DOHH2 (cell line): ENCODE measurements around the gene MEGF11.

Experiments
- H3F3A ChIP-seq: fragments of 200-600 bp; sonication (generic), shearing (Covaris generic); 2 replicates; pipeline ENCODE4 v1.6.0; 2016; ENCODE audit warnings: antibody characterized with exemption, mild to moderate bottlenecking; ENCODE audit not compliant: control insufficient read depth, insufficient read depth
- H3K27ac ChIP-seq: fragments of 200-600 bp; sonication (generic); 2 replicates; pipeline ENCODE4 v1.5.1; 2014; ENCODE audit warnings: low read depth, mild to moderate bottlenecking, low read length, moderate library complexity
- H3K27me3 ChIP-seq: fragments of 200-600 bp; sonication (generic); 2 replicates; pipeline ENCODE4 v1.6.1; 2014; ENCODE audit warnings: mild to moderate bottlenecking, low read length, mixed read lengths; ENCODE audit not compliant: control insufficient read depth
- H3K36me3 ChIP-seq: fragments of 200-600 bp; sonication (generic); 2 replicates; pipeline ENCODE4 v1.6.1; 2014; ENCODE audit warnings: mild to moderate bottlenecking, low read length, moderate library complexity, mixed read lengths; ENCODE audit not compliant: control insufficient read depth
- H3K4me1 ChIP-seq: fragments of 200-600 bp; sonication (generic); 2 replicates; pipeline ENCODE4 v1.6.1; 2014; ENCODE audit warnings: mild to moderate bottlenecking, low read length, mixed read lengths; ENCODE audit not compliant: control insufficient read depth
- H3K4me2 ChIP-seq: fragments of 200-600 bp; sonication (generic); 2 replicates; pipeline ENCODE4 v1.6.0; 2014; ENCODE audit warnings: mild to moderate bottlenecking, low read length, moderate library complexity
- H3K4me3 ChIP-seq: fragments of 200-600 bp; sonication (generic); 2 replicates; pipeline ENCODE4 v1.5.1; 2014; ENCODE audit warnings: mild to moderate bottlenecking, low read length, mixed read lengths
- H3K79me2 ChIP-seq: fragments of 200-600 bp; sonication (generic); 2 replicates; pipeline ENCODE4 v1.6.1; 2014; ENCODE audit warnings: mild to moderate bottlenecking, low read length, mixed read lengths; ENCODE audit not compliant: control insufficient read depth
- H3K9me2 ChIP-seq: fragments of 200-600 bp; sonication (generic); replicated peaks from 2 replicates; pipeline ENCODE4 v1.6.1; 2014; ENCODE audit warnings: mild to moderate bottlenecking, low read length, mixed read lengths; ENCODE audit not compliant: control insufficient read depth
- H3K9me3 ChIP-seq: fragments of 200-600 bp; sonication (generic); 2 replicates; pipeline ENCODE4 v1.6.1; 2014; ENCODE audit warnings: antibody characterized with exemption, low read length, mixed read lengths; ENCODE audit not compliant: control insufficient read depth, insufficient read depth
- H4K20me1 ChIP-seq: fragments of 200-600 bp; sonication (generic); 2 replicates; pipeline ENCODE4 v1.6.0; 2014; ENCODE audit warnings: low read depth, mild to moderate bottlenecking, antibody characterized with exemption, low read length, moderate library complexity; ENCODE audit not compliant: control insufficient read depth, insufficient read depth
- EZH2phosphoT487 ChIP-seq: fragments of 200-600 bp; sonication (generic); IDR thresholded peaks from 2 replicates; pipeline ENCODE4 v1.6.1; 2017; ENCODE audit warnings: borderline replicate concordance, mild to moderate bottlenecking, antibody characterized with exemption, low read length, moderate library complexity, mixed read lengths
- TF ChIP-seq, protein P1 (sequence below): fragments of 200-600 bp; sonication (generic); IDR thresholded peaks from one replicate; pipeline ENCODE4 v1.5.1; 2014; ENCODE audit warnings: antibody characterized with exemption, mild to moderate bottlenecking, low read depth, low read length; ENCODE audit not compliant: poor library complexity, severe bottlenecking

The MEGF11 gene

DNA sequence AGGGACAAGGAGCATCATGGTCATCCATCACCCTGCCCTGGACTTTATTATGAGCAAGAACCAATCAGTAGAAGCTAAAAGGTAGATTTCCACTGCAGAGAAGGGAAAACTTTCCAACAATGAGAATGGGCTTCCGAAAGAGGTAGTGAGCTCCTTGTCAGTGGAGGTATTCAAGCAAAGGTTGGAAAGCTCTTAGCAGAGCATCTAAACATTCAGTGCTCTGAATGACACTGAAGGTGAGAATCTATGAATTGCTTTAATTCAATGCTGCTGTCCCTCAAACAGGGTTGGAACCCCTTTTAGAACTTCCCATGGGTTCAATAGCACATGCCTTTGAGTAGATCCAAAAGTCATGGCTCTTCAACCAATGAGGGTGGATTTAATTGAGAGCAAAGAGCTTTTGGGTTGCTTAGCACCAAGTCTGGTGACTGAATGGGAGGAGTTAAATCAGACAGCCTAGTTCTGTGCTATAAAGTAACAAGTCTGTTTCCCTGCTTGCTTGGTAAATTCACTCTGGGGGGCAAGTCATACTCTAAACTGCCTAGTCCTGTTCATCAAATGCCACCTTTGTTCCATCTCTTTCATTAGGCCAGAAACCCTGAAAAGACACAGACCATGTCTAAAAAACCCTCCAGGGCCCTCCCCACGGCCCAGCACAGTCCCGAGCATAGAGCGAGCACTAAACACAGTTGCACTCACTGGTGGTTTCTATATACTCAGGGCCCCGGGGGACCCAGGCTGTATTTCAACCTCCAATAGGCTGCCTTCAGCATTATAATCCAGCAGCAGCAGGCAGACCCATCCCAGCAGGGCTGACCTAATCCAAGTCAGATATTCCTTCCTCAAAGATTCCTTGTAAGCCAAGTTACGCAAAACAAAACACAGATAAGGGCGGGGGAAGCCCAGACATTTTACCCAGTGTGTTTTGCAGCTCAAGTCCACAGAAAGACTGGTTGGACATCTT is 161.2 kb downstream of the MEGF11 start:
- H4K20me1 ChIP-seq: no peaks in the 10 kb centered on the region; the same call in 1 of the 2 replicates
- H3K4me2 ChIP-seq: no peak overlapping the region
- H3K9me2 ChIP-seq: no peaks in the 10 kb centered on the region
- TF ChIP-seq EZH2phosphoT487: no peak
- TF ChIP-seq, protein P1, sequence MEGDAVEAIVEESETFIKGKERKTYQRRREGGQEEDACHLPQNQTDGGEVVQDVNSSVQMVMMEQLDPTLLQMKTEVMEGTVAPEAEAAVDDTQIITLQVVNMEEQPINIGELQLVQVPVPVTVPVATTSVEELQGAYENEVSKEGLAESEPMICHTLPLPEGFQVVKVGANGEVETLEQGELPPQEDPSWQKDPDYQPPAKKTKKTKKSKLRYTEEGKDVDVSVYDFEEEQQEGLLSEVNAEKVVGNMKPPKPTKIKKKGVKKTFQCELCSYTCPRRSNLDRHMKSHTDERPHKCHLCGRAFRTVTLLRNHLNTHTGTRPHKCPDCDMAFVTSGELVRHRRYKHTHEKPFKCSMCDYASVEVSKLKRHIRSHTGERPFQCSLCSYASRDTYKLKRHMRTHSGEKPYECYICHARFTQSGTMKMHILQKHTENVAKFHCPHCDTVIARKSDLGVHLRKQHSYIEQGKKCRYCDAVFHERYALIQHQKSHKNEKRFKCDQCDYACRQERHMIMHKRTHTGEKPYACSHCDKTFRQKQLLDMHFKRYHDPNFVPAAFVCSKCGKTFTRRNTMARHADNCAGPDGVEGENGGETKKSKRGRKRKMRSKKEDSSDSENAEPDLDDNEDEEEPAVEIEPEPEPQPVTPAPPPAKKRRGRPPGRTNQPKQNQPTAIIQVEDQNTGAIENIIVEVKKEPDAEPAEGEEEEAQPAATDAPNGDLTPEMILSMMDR: no peak
- H3K4me3 ChIP-seq: no peak overlapping the region
- no peaks in the 10 kb centered on the region for H3K9me3 ChIP-seq
- no peak overlapping the region for H3K27ac ChIP-seq
- H3K79me2 ChIP-seq: peaks cover 17% of the 10 kb centered on the region
- no peaks in the 10 kb centered on the region for H3K4me1 ChIP-seq
- H3K27me3 ChIP-seq: no peaks in the 10 kb centered on the region
- H3K36me3 ChIP-seq: peaks cover 56% of the 10 kb centered on the region
- H3F3A ChIP-seq: no peaks in the 10 kb centered on the region

DNA sequence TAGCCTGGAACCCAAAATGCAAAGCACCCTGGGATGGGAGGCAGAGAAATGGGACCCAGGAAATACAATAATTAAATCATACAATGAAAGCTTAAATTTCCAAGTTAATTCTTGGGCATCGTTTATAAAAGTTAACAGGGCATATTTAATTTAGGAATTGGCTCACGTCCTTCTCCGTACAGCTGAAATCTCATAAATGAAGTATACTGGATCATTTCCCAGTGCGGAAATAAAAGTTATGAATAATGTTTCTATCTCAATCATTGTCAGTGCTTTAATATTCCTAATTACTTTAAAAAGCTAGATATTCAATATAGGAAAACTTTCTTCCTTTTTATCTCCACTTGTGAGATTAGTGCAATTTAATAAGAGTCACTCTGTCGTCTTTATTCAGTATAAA is 164.0 kb downstream of the MEGF11 start:
- H3K9me3 ChIP-seq: no peaks in the 10 kb centered on the region
- no peaks in the 10 kb centered on the region for H3K27me3 ChIP-seq
- no peak overlapping the region for H3K27ac ChIP-seq
- H3K4me3 ChIP-seq: no peak overlapping the region
- 0 out of 2 replicates have a peak, but pooled peaks cover 2% of the 10 kb centered on the region for H3F3A ChIP-seq
- H3K79me2 ChIP-seq: peaks cover 34% of the 10 kb centered on the region
- H3K9me2 ChIP-seq: no peaks in the 10 kb centered on the region
- peaks cover 51% of the 10 kb centered on the region for H3K36me3 ChIP-seq
- no peak overlapping the region for H3K4me2 ChIP-seq
- TF ChIP-seq, protein P1: no peak
- no peak for TF ChIP-seq EZH2phosphoT487
- H3K4me1 ChIP-seq: no peaks in the 10 kb centered on the region
- H4K20me1 ChIP-seq: peaks cover 3% of the 10 kb centered on the region; the same call in 1 of the 2 replicates

- TF ChIP-seq, protein P1: no peak
- no peak for TF ChIP-seq EZH2phosphoT487
- H3F3A ChIP-seq: 0 out of 2 replicates have a peak, but pooled peaks cover 2% of the 10 kb centered on the region
These were observed 164.5 kb downstream of the MEGF11 start for GRCh38 chr15:66089049-66089448.

More at GRCh38 chr15:66089049-66089448, 164.5 kb downstream of the MEGF11 start:
- Histone ChIP-seq H3K9me3 (no peaks in the 10 kb centered on the region), H3K79me2 (peaks cover 39% of the 10 kb centered on the region), H3K36me3 (peaks cover 47% of the 10 kb centered on the region), H3K4me3 (no peak overlapping the region), H3K4me2 (no peak overlapping the region), H3K27ac (no peak overlapping the region), H3K4me1 (no peaks in the 10 kb centered on the region), H4K20me1 (peaks cover 3% of the 10 kb centered on the region; the same call in 1 of the 2 replicates), H3K9me2 (no peaks in the 10 kb centered on the region), H3K27me3 (no peaks in the 10 kb centered on the region)
